GM23338 (cell line): ENCODE data around the gene RECQL5.

ENCODE experiments used
- CREB1 ChIP-seq: fragments of 250-450 bp; sonication (Bioruptor Pico); IDR thresholded peaks from 2 replicates; pipeline ENCODE4 v1.5.0; 2020; ENCODE audit warnings: low read depth, mild to moderate bottlenecking, moderate library complexity
- EZH2phosphoT487 ChIP-seq: fragments of 200-600 bp; sonication (generic); IDR thresholded peaks from one replicate; pipeline ENCODE4 v1.8.1; 2018; ENCODE audit warnings: antibody characterized with exemption; ENCODE audit not compliant: unreplicated experiment
- JUNB ChIP-seq: IDR thresholded peaks from one replicate; pipeline ENCODE4 v1.6.1; 2016; ENCODE audit warnings: antibody characterized with exemption; ENCODE audit not compliant: unreplicated experiment
- POLR2AphosphoS5 ChIP-seq: IDR thresholded peaks from 2 replicates; pipeline ENCODE4 v1.6.1; 2016; ENCODE audit warnings: antibody characterized with exemption, low read depth
- TF ChIP-seq, protein P1 (sequence below): IDR thresholded peaks from one replicate; pipeline ENCODE4 v1.6.1; 2018; ENCODE audit warnings: antibody characterized with exemption; ENCODE audit not compliant: unreplicated experiment
- TF ChIP-seq, protein P2 (sequence below), 2 experiments: fragments of 200-600 bp in 1 of 2; sonication (generic) in 1 of 2; conservative IDR thresholded peaks; 2 replicates each; pipeline versions ENCODE4 v1.5.1 to v1.6.1; 2016 to 2017; ENCODE audit warnings: antibody characterized with exemption in 2 of 2, low read depth in 2 of 2, mild to moderate bottlenecking in 2 of 2, moderate library complexity in 1 of 2

DNA sequence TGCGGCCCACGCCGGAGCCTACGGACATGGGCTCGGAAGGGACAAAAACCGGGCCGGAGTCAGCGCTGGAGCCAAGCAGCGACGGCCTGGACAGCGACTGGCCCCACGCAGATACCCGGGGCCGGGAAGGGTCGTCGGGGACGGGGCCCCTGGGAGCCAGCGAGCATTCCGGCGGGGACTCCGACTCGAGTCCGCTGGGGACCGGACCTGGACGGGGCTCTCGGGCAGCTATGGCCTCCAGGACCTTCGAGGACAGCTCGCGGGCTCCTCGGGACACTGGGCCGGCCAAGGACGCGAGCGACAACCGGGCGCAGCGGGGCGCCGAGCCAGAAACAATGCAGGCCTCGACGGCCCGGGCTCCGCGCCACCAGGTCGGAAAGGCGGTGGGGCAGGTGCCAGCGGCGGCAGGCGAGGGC lies 78.3 kb downstream of the RECQL5 start:
- TF ChIP-seq, protein P1, sequence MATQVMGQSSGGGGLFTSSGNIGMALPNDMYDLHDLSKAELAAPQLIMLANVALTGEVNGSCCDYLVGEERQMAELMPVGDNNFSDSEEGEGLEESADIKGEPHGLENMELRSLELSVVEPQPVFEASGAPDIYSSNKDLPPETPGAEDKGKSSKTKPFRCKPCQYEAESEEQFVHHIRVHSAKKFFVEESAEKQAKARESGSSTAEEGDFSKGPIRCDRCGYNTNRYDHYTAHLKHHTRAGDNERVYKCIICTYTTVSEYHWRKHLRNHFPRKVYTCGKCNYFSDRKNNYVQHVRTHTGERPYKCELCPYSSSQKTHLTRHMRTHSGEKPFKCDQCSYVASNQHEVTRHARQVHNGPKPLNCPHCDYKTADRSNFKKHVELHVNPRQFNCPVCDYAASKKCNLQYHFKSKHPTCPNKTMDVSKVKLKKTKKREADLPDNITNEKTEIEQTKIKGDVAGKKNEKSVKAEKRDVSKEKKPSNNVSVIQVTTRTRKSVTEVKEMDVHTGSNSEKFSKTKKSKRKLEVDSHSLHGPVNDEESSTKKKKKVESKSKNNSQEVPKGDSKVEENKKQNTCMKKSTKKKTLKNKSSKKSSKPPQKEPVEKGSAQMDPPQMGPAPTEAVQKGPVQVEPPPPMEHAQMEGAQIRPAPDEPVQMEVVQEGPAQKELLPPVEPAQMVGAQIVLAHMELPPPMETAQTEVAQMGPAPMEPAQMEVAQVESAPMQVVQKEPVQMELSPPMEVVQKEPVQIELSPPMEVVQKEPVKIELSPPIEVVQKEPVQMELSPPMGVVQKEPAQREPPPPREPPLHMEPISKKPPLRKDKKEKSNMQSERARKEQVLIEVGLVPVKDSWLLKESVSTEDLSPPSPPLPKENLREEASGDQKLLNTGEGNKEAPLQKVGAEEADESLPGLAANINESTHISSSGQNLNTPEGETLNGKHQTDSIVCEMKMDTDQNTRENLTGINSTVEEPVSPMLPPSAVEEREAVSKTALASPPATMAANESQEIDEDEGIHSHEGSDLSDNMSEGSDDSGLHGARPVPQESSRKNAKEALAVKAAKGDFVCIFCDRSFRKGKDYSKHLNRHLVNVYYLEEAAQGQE, result no peak
- TF ChIP-seq, protein P2, sequence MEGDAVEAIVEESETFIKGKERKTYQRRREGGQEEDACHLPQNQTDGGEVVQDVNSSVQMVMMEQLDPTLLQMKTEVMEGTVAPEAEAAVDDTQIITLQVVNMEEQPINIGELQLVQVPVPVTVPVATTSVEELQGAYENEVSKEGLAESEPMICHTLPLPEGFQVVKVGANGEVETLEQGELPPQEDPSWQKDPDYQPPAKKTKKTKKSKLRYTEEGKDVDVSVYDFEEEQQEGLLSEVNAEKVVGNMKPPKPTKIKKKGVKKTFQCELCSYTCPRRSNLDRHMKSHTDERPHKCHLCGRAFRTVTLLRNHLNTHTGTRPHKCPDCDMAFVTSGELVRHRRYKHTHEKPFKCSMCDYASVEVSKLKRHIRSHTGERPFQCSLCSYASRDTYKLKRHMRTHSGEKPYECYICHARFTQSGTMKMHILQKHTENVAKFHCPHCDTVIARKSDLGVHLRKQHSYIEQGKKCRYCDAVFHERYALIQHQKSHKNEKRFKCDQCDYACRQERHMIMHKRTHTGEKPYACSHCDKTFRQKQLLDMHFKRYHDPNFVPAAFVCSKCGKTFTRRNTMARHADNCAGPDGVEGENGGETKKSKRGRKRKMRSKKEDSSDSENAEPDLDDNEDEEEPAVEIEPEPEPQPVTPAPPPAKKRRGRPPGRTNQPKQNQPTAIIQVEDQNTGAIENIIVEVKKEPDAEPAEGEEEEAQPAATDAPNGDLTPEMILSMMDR (conservative IDR thresholded peaks at IDR 0.05; ENCODE audit: low read depth in 2 of 2), result no peak
- TF ChIP-seq CREB1 (CRISPR knock-in tag) (no peak), POLR2AphosphoS5 (no peak), JUNB (no peak), EZH2phosphoT487 (no peak)
